ENCODE results near the gene ERI3. TPM values are rescaled to one million over a fixed set of nuclear protein-coding genes. Genes with fewer than 3 reads are reported as not detected.

ERI3 gene
- total and polyA plus RNA-seq, 10 of the 15 experiments (the other 5 are each of a cell fraction or from before 2014, with no cell fraction given): 20.6 to 90.4 (median 41.2) TPM

GRCh38 chr1:44244986-44245385, 110.1 kb downstream of the ERI3 start (continued):
- no peak for TF ChIP-seq CUX1 (IDR thresholded peaks at IDR 0.05; ENCODE audit: insufficient replicate concordance, low read depth, low read length)
- TF ChIP-seq SUZ12 (IDR thresholded peaks at IDR 0.05; ENCODE audit: unreplicated experiment): no peak
- TF ChIP-seq GABPA (IDR thresholded peaks at IDR 0.05; ENCODE audit: low read depth): no peak
- TF ChIP-seq RELA (IDR thresholded peaks at IDR 0.05; ENCODE audit: borderline replicate concordance, partially characterized antibody): no peak

- Histone ChIP-seq H3K27ac (ENCODE audit: control insufficient read depth, insufficient read depth) (no peak overlapping the region), H3K4me1 (ENCODE audit: control insufficient read depth, insufficient read depth, low read length) (no peaks in the 10 kb centered on the region), H3K9ac (ENCODE audit: control insufficient read depth, insufficient read depth, low read length) (no peak overlapping the region), H3K27me3 (replicated peaks in 1 of 2; ENCODE audit: control insufficient read depth in 2 of 2, insufficient read depth in 2 of 2, low read length in 1 of 2) (no peaks in the 10 kb centered on the region), H2AFZ (ENCODE audit: control insufficient read depth, low read depth, low read length) (no peak overlapping the region), H4K20me1 (ENCODE audit: control insufficient read depth, insufficient read depth) (no peaks in the 10 kb centered on the region), H3K79me2 (ENCODE audit: control insufficient read depth, insufficient read depth, low read length) (no peaks in the 10 kb centered on the region), H3K9me3 (replicated peaks; ENCODE audit: control insufficient read depth, insufficient read depth, low read length) (no peaks in the 10 kb centered on the region), H3K36me3 (ENCODE audit: control insufficient read depth in 2 of 2, insufficient read depth in 2 of 2, low read length in 1 of 2) (peaks cover 0 to 3% of the 10 kb centered on the region in 2 experiments; a peak in 2 of 4 replicates), H3K4me2 (ENCODE audit: control insufficient read depth, insufficient read depth) (no peak overlapping the region), H3K4me3 (no peak overlapping the region)
- DNase-seq (ENCODE audit: low read depth, low spot score): no peak
- SMC1A ChIA-PET (ENCODE audit: uncharacterized antibody, unreplicated experiment): no interaction called here
- WGBS (ENCODE audit: insufficient coverage, insufficient replicate concordance, low lambda C conversion rate, missing lambda C conversion rate): 88% methylated on average over 7 of the region's 7 CpGs
- POLR2A ChIA-PET: no interaction called here
- intact Hi-C loops (cut with micrococcal nuclease; ENCODE audit: unreplicated experiment) (no loop called here), in situ Hi-C loops (cut with MboI) (no loop called here)
- CTCF ChIA-PET: no interaction called here
- RAD21 ChIA-PET (ENCODE audit: unreplicated experiment): no interaction called here
- FAIRE-seq: no peak
- ATAC-seq: no peak
- BruUV-seq (replicated peaks): no TSS peak
- TF ChIP-seq ZNF207 (IDR thresholded peaks at IDR 0.05; ENCODE audit: borderline replicate concordance) (no peak), MAX (IDR thresholded peaks at IDR 0.05; ENCODE audit: low read depth, low read length) (no peak), MEF2A (IDR thresholded peaks at IDR 0.05; ENCODE audit: insufficient read depth, low read depth, low read length) (no peak), SUZ12 (IDR thresholded peaks at IDR 0.05; ENCODE audit: unreplicated experiment) (no peak), ZNF687 (IDR thresholded peaks at IDR 0.05) (no peak), SIX5 (IDR thresholded peaks at IDR 0.05; ENCODE audit: low read depth, low read length, severe bottlenecking) (no peak), STAT3 (IDR thresholded peaks at IDR 0.05; ENCODE audit: low read depth, low read length) (no peak)
Observed at GRCh38 chr1:44243782-44244495, 111.1 kb downstream of the ERI3 start.

All from GM12878 (cell line).